ENCODE measurements around the gene PRND. TPM values are rescaled to one million over a fixed set of nuclear protein-coding genes. Genes with fewer than 3 reads are reported as not detected.
"Not testable (repeated sequence)": the region's sequence is repeated elsewhere in the genome, so short reads cannot be mapped to it uniquely, and the experiment has no call there.

PRND gene
- total and polyA plus RNA-seq, 2 of the 13 experiments (the other 11 are each of a cell fraction or from before 2014, with no cell fraction given): not detected

GRCh38 chr20:4722993-4723392 is 1.3 kb downstream of the PRND start:
- Histone ChIP-seq H3K4me2 (ENCODE audit: low read depth, low read length) (no peak overlapping the region), H3K27me3 (ENCODE audit: control insufficient read depth in 1 of 2, insufficient read depth in 2 of 2, low read length in 2 of 2) (peaks cover 5 to 40% of the 10 kb centered on the region in 2 experiments; a peak in 4 of 5 replicates), H3K79me2 (ENCODE audit: insufficient read depth, low read length) (no peaks in the 10 kb centered on the region), H3K36me3 (replicated peaks in 1 of 2; ENCODE audit: control insufficient read depth in 1 of 2, insufficient read depth in 2 of 2, low read length in 2 of 2) (no peaks in the 10 kb centered on the region), H3K9ac (ENCODE audit: insufficient read depth, low read depth, low read length) (no peak overlapping the region), H2AFZ (ENCODE audit: low read length) (no peak overlapping the region), H4K20me1 (ENCODE audit: insufficient read depth, low read length) (no peaks in the 10 kb centered on the region), H3K4me1 (ENCODE audit: insufficient read depth, low read length) (peaks cover 17% of the 10 kb centered on the region), H3K27ac (ENCODE audit: extremely low read length, insufficient read depth, low read length) (no peak overlapping the region), H3K9me3 (ENCODE audit: low read length) (no peaks in the 10 kb centered on the region), H3K4me3 (replicated peaks in 1 of 3; ENCODE audit: insufficient read depth in 1 of 3, low read depth in 2 of 3, low read length in 3 of 3) (no peak overlapping the region)
- no peak for ATAC-seq
- TF ChIP-seq ZMYM3 (CRISPR knock-in tag; IDR thresholded peaks at IDR 0.05) (0 out of 2 replicates have a peak, but pooled peaks have one; percentile 49), CTCF (CRISPR knock-in tag; IDR thresholded peaks at IDR 0.05) (no peak), ZNF768 (CRISPR knock-in tag; IDR thresholded peaks at IDR 0.05) (peak; percentile 96)
- no peak for FAIRE-seq
- in situ Hi-C loops (cut with HindIII; ENCODE audit: extremely low pct_ligation_motif_present, low pct_unique_long_range_greater_than_20kb) (loop anchor here (5.0 kb wide), 2 partner anchors 116 to 471 kb away; no protein-coding TSS in a partner anchor), intact Hi-C loops (cut with micrococcal nuclease; ENCODE audit: unreplicated experiment) (no loop called here)
- ChIA-PET CTCF (ENCODE audit: low intra/inter-chr PET ratio, low total read pairs) (interaction anchor here (4.8 kb wide), 1 partner anchor 114 kb away, joined by 210 read pairs; no protein-coding TSS in a partner anchor), POLR2A (no interaction called here)
- no TSS peak for BruUV-seq (replicated peaks)
- no peak for DNase-seq (ENCODE audit: low spot score)
- WGBS (ENCODE audit: low lambda C conversion rate): 2% methylated on average over 4 of the region's 4 CpGs

GRCh38 chr20:4723553-4723952 is 1.8 kb downstream of the PRND start:
- WGBS (ENCODE audit: low lambda C conversion rate): 11% methylated on average over 4 of the region's 4 CpGs
- intact Hi-C loops (cut with micrococcal nuclease; ENCODE audit: unreplicated experiment); ATAC-seq; H4K20me1 ChIP-seq (ENCODE audit: insufficient read depth, low read length); H3K79me2 ChIP-seq (ENCODE audit: insufficient read depth, low read length); H3K27ac ChIP-seq (ENCODE audit: extremely low read length, insufficient read depth, low read length); H3K9ac ChIP-seq (ENCODE audit: insufficient read depth, low read depth, low read length); H3K36me3 ChIP-seq (replicated peaks in 1 of 2; ENCODE audit: control insufficient read depth in 1 of 2, insufficient read depth in 2 of 2, low read length in 2 of 2); FAIRE-seq; DNase-seq (ENCODE audit: low spot score); H3K4me2 ChIP-seq (ENCODE audit: low read depth, low read length); BruUV-seq (replicated peaks); H3K9me3 ChIP-seq (ENCODE audit: low read length); H3K4me3 ChIP-seq (replicated peaks in 1 of 3; ENCODE audit: insufficient read depth in 1 of 3, low read depth in 2 of 3, low read length in 3 of 3); H2AFZ ChIP-seq (ENCODE audit: low read length): not testable (repeated sequence)
- POLR2A ChIA-PET: interaction anchor here (0.6 kb wide), 1 partner anchor 125 kb away, joined by 4 read pairs; no protein-coding TSS in a partner anchor
- in situ Hi-C loops (cut with HindIII; ENCODE audit: extremely low pct_ligation_motif_present, low pct_unique_long_range_greater_than_20kb): loop anchor here (5.0 kb wide), 2 partner anchors 116 to 471 kb away; no protein-coding TSS in a partner anchor
- CTCF ChIA-PET (ENCODE audit: low intra/inter-chr PET ratio, low total read pairs): interaction anchor here (4.8 kb wide), 1 partner anchor 114 kb away, joined by 210 read pairs; no protein-coding TSS in a partner anchor
- peaks cover 17% of the 10 kb centered on the region for H3K4me1 ChIP-seq (ENCODE audit: insufficient read depth, low read length)
- peaks cover 6 to 37% of the 10 kb centered on the region in 2 experiments; a peak in 4 of 5 replicates for H3K27me3 ChIP-seq (ENCODE audit: control insufficient read depth in 1 of 2, insufficient read depth in 2 of 2, low read length in 2 of 2)
- TF ChIP-seq ZNF121 (CRISPR knock-in tag; IDR thresholded peaks at IDR 0.05): peak; percentile 52

Measured in HepG2 (cell line).